ENCODE data around the gene ZMIZ2. TPM values are rescaled to one million over a fixed set of nuclear protein-coding genes. Genes with fewer than 3 reads are reported as not detected.

Gene ZMIZ2
- total and polyA plus RNA-seq, 2 of the 8 experiments (the other 6 are each of a cell fraction or from before 2014, with no cell fraction given), result 24.4 to 66.4 TPM

GRCh38 chr7:44764081-44764480 is 15.4 kb downstream of the ZMIZ2 start:
- no peak overlapping the region for H3K23ac ChIP-seq (ENCODE audit: insufficient read length)
- POLR2A ChIA-PET (ENCODE audit: partially characterized antibody), result interaction anchor here (0.6 to 2.1 kb wide), 5 partner anchors 9 to 221 kb away, joined by 3 to 5 read pairs (median 3); no protein-coding TSS in a partner anchor
- TF ChIP-seq GABPA (IDR thresholded peaks at IDR 0.05; ENCODE audit: borderline replicate concordance, insufficient read depth, low read length) (no peak), JUND (IDR thresholded peaks at IDR 0.05; ENCODE audit: low read length) (no peak), RFX5 (IDR thresholded peaks at IDR 0.05; ENCODE audit: borderline replicate concordance, low read depth, low read length) (no peak), CHD2 (IDR thresholded peaks at IDR 0.05; ENCODE audit: low read length) (no peak), ATF3 (IDR thresholded peaks at IDR 0.05; ENCODE audit: insufficient read depth, low read depth, low read length) (no peak), POLR2A (IDR thresholded peaks at IDR 0.05; ENCODE audit: control extremely low read depth in 1 of 2, low read depth in 2 of 2, low read length in 2 of 2) (no peak), HDAC6 (IDR thresholded peaks at IDR 0.05; ENCODE audit: low read depth, low read length) (no peak), CBX8 (IDR thresholded peaks at IDR 0.05; ENCODE audit: borderline replicate concordance, low read depth, low read length) (no peak), BACH1 (IDR thresholded peaks at IDR 0.05; ENCODE audit: low read length) (no peak), CREB1 (IDR thresholded peaks at IDR 0.05) (no peak)
- TF ChIP-seq, protein P1, sequence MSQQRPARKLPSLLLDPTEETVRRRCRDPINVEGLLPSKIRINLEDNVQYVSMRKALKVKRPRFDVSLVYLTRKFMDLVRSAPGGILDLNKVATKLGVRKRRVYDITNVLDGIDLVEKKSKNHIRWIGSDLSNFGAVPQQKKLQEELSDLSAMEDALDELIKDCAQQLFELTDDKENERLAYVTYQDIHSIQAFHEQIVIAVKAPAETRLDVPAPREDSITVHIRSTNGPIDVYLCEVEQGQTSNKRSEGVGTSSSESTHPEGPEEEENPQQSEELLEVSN (IDR thresholded peaks at IDR 0.05), result no peak

More at GRCh38 chr7:44764081-44764480, 15.4 kb downstream of the ZMIZ2 start:
- no peak overlapping the region for H3K4me3 ChIP-seq (ENCODE audit: extremely low read depth in 1 of 4, insufficient read depth in 2 of 4, low read depth in 3 of 4, low read length in 4 of 4)
- no peak overlapping the region for H2BK5ac ChIP-seq (ENCODE audit: low read depth, low read length)
- no peak overlapping the region for H3K27ac ChIP-seq (ENCODE audit: low read depth, low read length)
- H2BK15ac ChIP-seq (ENCODE audit: low read length), result no peak overlapping the region
- no peak overlapping the region for H2BK20ac ChIP-seq (ENCODE audit: low read length)
- no peak for FAIRE-seq
- H3K14ac ChIP-seq (ENCODE audit: insufficient read length), result no peak overlapping the region
- H3K23me2 ChIP-seq (ENCODE audit: low read depth, low read length), result no peaks in the 10 kb centered on the region
- H3K27me3 ChIP-seq (replicated peaks in 1 of 4; ENCODE audit: control insufficient read depth in 3 of 4, extremely low read depth in 1 of 4, insufficient read depth in 3 of 4, low read length in 3 of 4), result no peaks in the 10 kb centered on the region
- no peak overlapping the region for H2BK12ac ChIP-seq (ENCODE audit: low read depth, low read length)
- H2AK5ac ChIP-seq (ENCODE audit: low read depth, low read length), result no peak overlapping the region
- H3K4ac ChIP-seq (replicated peaks; ENCODE audit: insufficient read length, low read depth, low read length), result no peak overlapping the region
- peaks cover 20 to 83% (median 43%) of the 10 kb centered on the region in 4 experiments for H3K36me3 ChIP-seq (ENCODE audit: control insufficient read depth in 2 of 4, insufficient read depth in 4 of 4, low read length in 3 of 4)
- peaks cover 2 to 12% of the 10 kb centered on the region in 2 experiments for H4K20me1 ChIP-seq (replicated peaks in 1 of 2; ENCODE audit: control insufficient read depth in 1 of 2, insufficient read depth in 2 of 2, low read length in 2 of 2)
- CTCF ChIA-PET (ENCODE audit: partially characterized antibody), result interaction anchor here (0.8 to 2.0 kb wide), 6 partner anchors 8 to 209 kb away, joined by 3 to 6 read pairs (median 3); no protein-coding TSS in a partner anchor
- H2BK120ac ChIP-seq (replicated peaks; ENCODE audit: low read depth, low read length), result no peak overlapping the region
- 95% methylated on average over 6 of the region's 6 CpGs; no CpG with 5 or more reads in 1 of the 2 experiments for WGBS, 2 experiments (ENCODE audit: extremely low coverage in 1 of 2, insufficient coverage in 1 of 2, insufficient read length in 1 of 2, insufficient replicate concordance in 2 of 2, low coverage in 1 of 2, low lambda C conversion rate in 2 of 2, missing lambda C conversion rate in 1 of 2)
- H3K9me3 ChIP-seq (ENCODE audit: insufficient read depth in 2 of 2, low read depth in 1 of 2, low read length in 1 of 2), result no peaks in the 10 kb centered on the region
- peaks cover 0 to 2% (median 0%) of the 10 kb centered on the region in 4 experiments; a peak in 1 of 7 replicates for H3K4me1 ChIP-seq (replicated peaks in 1 of 4; ENCODE audit: control insufficient read depth in 3 of 4, insufficient read depth in 4 of 4, low read length in 3 of 4)
- H3K79me2 ChIP-seq (ENCODE audit: control insufficient read depth in 1 of 2, insufficient read depth in 2 of 2, low read length in 2 of 2), result no peaks in the 10 kb centered on the region
- H3K9ac ChIP-seq (replicated peaks in 1 of 4; ENCODE audit: extremely low read depth in 1 of 4, low read depth in 3 of 4, low read length in 3 of 4), result no peak overlapping the region
- H4K5ac ChIP-seq (ENCODE audit: insufficient read length, low read depth, low read length), result no peak overlapping the region
- H3K79me1 ChIP-seq (ENCODE audit: low read depth, low read length), result peaks cover 3% of the 10 kb centered on the region
- H4K91ac ChIP-seq (replicated peaks; ENCODE audit: insufficient read length, low read length), result no peak overlapping the region
- no peak for DNase-seq (ENCODE audit: low read depth in 1 of 2, low spot score in 2 of 2)
- no peak overlapping the region for H4K8ac ChIP-seq (ENCODE audit: extremely low read depth, insufficient read depth, low read length)
- H3K56ac ChIP-seq (replicated peaks; ENCODE audit: insufficient read length, low read depth, low read length), result no peak overlapping the region
- no peak overlapping the region for H3K4me2 ChIP-seq (ENCODE audit: insufficient read depth in 1 of 2, low read depth in 2 of 2, low read length in 2 of 2)
- H3K18ac ChIP-seq (ENCODE audit: extremely low read depth, low read length), result no peak overlapping the region
- no peak overlapping the region for H2AFZ ChIP-seq (ENCODE audit: low read length)

All from H1 (cell line).